Measurements from ENCODE around the gene ATAD1. TPM values are rescaled to one million over a fixed set of nuclear protein-coding genes. Genes with fewer than 3 reads are reported as not detected.

The ATAD1 gene
- total and polyA plus RNA-seq, 2 of the 8 experiments (the other 6 are each of a cell fraction or from before 2014, with no cell fraction given): 8.9 to 35.3 TPM

DNA sequence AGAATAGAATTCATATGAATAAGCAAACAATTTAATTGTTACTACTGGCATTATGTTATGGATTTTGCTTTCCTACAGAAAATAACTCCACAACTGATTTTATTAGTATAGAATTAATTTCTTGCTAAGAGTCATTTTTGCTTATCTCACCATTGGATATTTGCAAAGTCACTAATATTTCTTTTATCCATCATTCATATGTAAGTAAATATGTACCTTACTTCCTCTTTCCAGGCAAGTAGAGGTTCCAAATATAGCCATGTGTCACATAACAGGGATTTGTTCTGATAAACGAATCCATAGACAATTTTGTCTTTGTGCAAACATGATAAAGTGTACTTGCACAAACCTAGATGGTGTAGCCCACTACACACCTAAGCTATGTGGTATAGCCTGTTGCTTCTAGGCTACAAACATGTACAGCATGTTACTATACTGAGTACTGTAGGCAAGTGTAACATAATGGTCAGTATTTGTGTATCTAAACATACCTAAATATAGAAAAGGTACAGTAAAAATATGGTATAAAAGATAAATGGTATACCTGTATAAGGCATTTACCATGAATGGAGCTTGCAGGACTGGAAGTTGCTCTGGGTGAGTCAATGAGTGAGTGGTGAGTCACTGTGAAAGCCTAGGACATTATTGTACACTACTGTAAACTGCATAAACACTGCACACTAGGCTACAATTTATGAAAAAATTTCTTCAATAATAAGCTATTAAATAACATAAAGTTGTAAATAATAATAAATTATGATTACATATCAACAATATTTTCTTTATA lies 27.0 kb upstream of the ATAD1 start:
- Histone ChIP-seq H2BK20ac (ENCODE audit: low read length) (no peak overlapping the region), H2AFZ (ENCODE audit: low read length) (no peak overlapping the region), H4K5ac (ENCODE audit: insufficient read length, low read depth, low read length) (no peak overlapping the region), H3K4me1 (replicated peaks in 1 of 4; ENCODE audit: control insufficient read depth in 3 of 4, insufficient read depth in 4 of 4, low read length in 3 of 4) (no peaks in the 10 kb centered on the region), H2BK12ac (ENCODE audit: low read depth, low read length) (no peak overlapping the region), H3K4me2 (ENCODE audit: insufficient read depth in 1 of 2, low read depth in 2 of 2, low read length in 2 of 2) (no peak overlapping the region), H2AK5ac (ENCODE audit: low read depth, low read length) (no peak overlapping the region), H3K79me1 (ENCODE audit: low read depth, low read length) (no peaks in the 10 kb centered on the region), H3K14ac (ENCODE audit: insufficient read length) (no peak overlapping the region), H3K4ac (replicated peaks; ENCODE audit: insufficient read length, low read depth, low read length) (no peak overlapping the region), H2BK120ac (replicated peaks; ENCODE audit: low read depth, low read length) (no peak overlapping the region), H3K18ac (ENCODE audit: extremely low read depth, low read length) (no peak overlapping the region), H3K56ac (replicated peaks; ENCODE audit: insufficient read length, low read depth, low read length) (no peak overlapping the region), H3K9ac (replicated peaks in 1 of 4; ENCODE audit: extremely low read depth in 1 of 4, low read depth in 3 of 4, low read length in 3 of 4) (no peak overlapping the region), H2BK5ac (ENCODE audit: low read depth, low read length) (no peak overlapping the region), H4K20me1 (replicated peaks in 1 of 2; ENCODE audit: control insufficient read depth in 1 of 2, insufficient read depth in 2 of 2, low read length in 2 of 2) (no peaks in the 10 kb centered on the region), H2BK15ac (ENCODE audit: low read length) (no peak overlapping the region), H4K91ac (replicated peaks; ENCODE audit: insufficient read length, low read length) (no peak overlapping the region), H3K79me2 (ENCODE audit: control insufficient read depth in 1 of 2, insufficient read depth in 2 of 2, low read length in 2 of 2) (no peaks in the 10 kb centered on the region), H4K8ac (ENCODE audit: extremely low read depth, insufficient read depth, low read length) (no peak overlapping the region), H3K27ac (ENCODE audit: low read depth, low read length) (no peak overlapping the region), H3K9me3 (ENCODE audit: insufficient read depth in 2 of 2, low read depth in 1 of 2, low read length in 1 of 2) (no peaks in the 10 kb centered on the region), H3K36me3 (ENCODE audit: control insufficient read depth in 2 of 4, insufficient read depth in 4 of 4, low read length in 3 of 4) (no peaks in the 10 kb centered on the region), H3K23ac (ENCODE audit: insufficient read length) (no peak overlapping the region), H3K23me2 (ENCODE audit: low read depth, low read length) (no peaks in the 10 kb centered on the region), H3K27me3 (replicated peaks in 1 of 4; ENCODE audit: control insufficient read depth in 3 of 4, extremely low read depth in 1 of 4, insufficient read depth in 3 of 4, low read length in 3 of 4) (no peaks in the 10 kb centered on the region), H3K4me3 (ENCODE audit: extremely low read depth in 1 of 4, insufficient read depth in 2 of 4, low read depth in 3 of 4, low read length in 4 of 4) (no peak overlapping the region)
- ChIA-PET POLR2A (ENCODE audit: partially characterized antibody) (interaction anchor here (1.8 kb wide), 1 partner anchor 18 kb away, joined by 10 read pairs; the partner anchor contains the start of genes KLLN and PTEN), CTCF (ENCODE audit: partially characterized antibody) (interaction anchor here (1.0 to 2.0 kb wide), 3 partner anchors 13 to 269 kb away, joined by 4 to 5 read pairs (median 4); no protein-coding TSS in a partner anchor)
- DNase-seq (ENCODE audit: low read depth in 1 of 2, low spot score in 2 of 2) (no peak), FAIRE-seq (no peak)
- WGBS, 2 experiments (ENCODE audit: extremely low coverage in 1 of 2, insufficient coverage in 1 of 2, insufficient read length in 1 of 2, insufficient replicate concordance in 2 of 2, low coverage in 1 of 2, low lambda C conversion rate in 2 of 2, missing lambda C conversion rate in 1 of 2): 80% methylated on average over 1 of the region's 1 CpG; no CpG with 5 or more reads in 1 of the 2 experiments
- no peak for TF ChIP-seq RFX5 (IDR thresholded peaks at IDR 0.05; ENCODE audit: borderline replicate concordance, low read depth, low read length)
- no peak for TF ChIP-seq NRF1 (IDR thresholded peaks at IDR 0.05; ENCODE audit: low read depth, low read length)
- TF ChIP-seq MAX (IDR thresholded peaks at IDR 0.05): no peak
- TF ChIP-seq CEBPB (IDR thresholded peaks at IDR 0.05; ENCODE audit: low read depth, low read length): no peak
- no peak for TF ChIP-seq CREB1 (IDR thresholded peaks at IDR 0.05)
- TF ChIP-seq TBP (IDR thresholded peaks at IDR 0.05; ENCODE audit: low read depth, low read length): no peak
- no peak for TF ChIP-seq ASH2L (IDR thresholded peaks at IDR 0.05; ENCODE audit: low read length)
- TF ChIP-seq JUND (IDR thresholded peaks at IDR 0.05; ENCODE audit: low read length): no peak
- TF ChIP-seq RBBP5 (IDR thresholded peaks at IDR 0.05; ENCODE audit: borderline replicate concordance, low read depth, low read length): no peak
- TF ChIP-seq BCL11A (IDR thresholded peaks at IDR 0.05; ENCODE audit: low read depth in 2 of 2, low read length in 2 of 2): no peak
- TF ChIP-seq RXRA (IDR thresholded peaks at IDR 0.05; ENCODE audit: insufficient read depth, low read depth, low read length): no peak
- TF ChIP-seq KDM1A (IDR thresholded peaks at IDR 0.05; ENCODE audit: borderline replicate concordance, low read length): no peak
- no peak for TF ChIP-seq SIX5 (IDR thresholded peaks at IDR 0.05; ENCODE audit: low read depth, low read length)
- no peak for TF ChIP-seq CTBP2 (IDR thresholded peaks at IDR 0.05; ENCODE audit: borderline replicate concordance, insufficient read depth, insufficient read length, low read length)

All from H1 (cell line).